Chondrocyte (in vitro differentiated cells): ENCODE measurements around the gene DFFB. TPM values are rescaled to one million over a fixed set of nuclear protein-coding genes. Genes with fewer than 3 reads are reported as not detected.
A peak's percentile ranks its signal among the peaks of the same experiment; 100 is the strongest.

Experiments used
- DNase-seq: peaks from one replicate; pipeline ENCODE4 v3.0.0; 2021; ENCODE audit warnings: mixed read lengths, low spot score
- H3K27ac Mint-ChIP-seq: one replicate; pipeline ENCODE4 v1.8.0; 2021; ENCODE audit warnings: mild to moderate bottlenecking, moderate library complexity, mixed read lengths; ENCODE audit not compliant: unreplicated experiment
- H3K27me3 Mint-ChIP-seq: 2 replicates; pipeline ENCODE4 v1.8.0; 2021; ENCODE audit warnings: low read depth, mixed read lengths
- H3K36me3 Mint-ChIP-seq: 2 replicates; pipeline ENCODE4 v1.8.0; 2021; ENCODE audit warnings: low read depth, mixed read lengths
- H3K4me1 Mint-ChIP-seq: 2 replicates; pipeline ENCODE4 v1.8.0; 2021; ENCODE audit warnings: low read depth, mild to moderate bottlenecking, mixed read lengths
- H3K4me3 Mint-ChIP-seq: one replicate; pipeline ENCODE4 v1.8.0; 2021; ENCODE audit warnings: mild to moderate bottlenecking, moderate library complexity, mixed read lengths; ENCODE audit not compliant: unreplicated experiment
- H3K9me3 Mint-ChIP-seq: 2 replicates; pipeline ENCODE4 v1.8.0; 2021; ENCODE audit warnings: low read depth, mixed read lengths
- total RNA-seq: library from RNA; stranded (reverse); gene quantifications from 3 replicates; pipeline ENCODE4 v1.2.1, GENCODE V29; 2021
- TF ChIP-seq, protein P1 (sequence below): fragments of 200-600 bp; sonication (generic); IDR thresholded peaks from 2 replicates; pipeline ENCODE4 v1.5.0; 2021; ENCODE audit warnings: antibody characterized with exemption, mild to moderate bottlenecking, moderate library complexity

The DFFB gene
- total RNA-seq, 1 donor from 2014 or later, result 8.2 TPM

DNA sequence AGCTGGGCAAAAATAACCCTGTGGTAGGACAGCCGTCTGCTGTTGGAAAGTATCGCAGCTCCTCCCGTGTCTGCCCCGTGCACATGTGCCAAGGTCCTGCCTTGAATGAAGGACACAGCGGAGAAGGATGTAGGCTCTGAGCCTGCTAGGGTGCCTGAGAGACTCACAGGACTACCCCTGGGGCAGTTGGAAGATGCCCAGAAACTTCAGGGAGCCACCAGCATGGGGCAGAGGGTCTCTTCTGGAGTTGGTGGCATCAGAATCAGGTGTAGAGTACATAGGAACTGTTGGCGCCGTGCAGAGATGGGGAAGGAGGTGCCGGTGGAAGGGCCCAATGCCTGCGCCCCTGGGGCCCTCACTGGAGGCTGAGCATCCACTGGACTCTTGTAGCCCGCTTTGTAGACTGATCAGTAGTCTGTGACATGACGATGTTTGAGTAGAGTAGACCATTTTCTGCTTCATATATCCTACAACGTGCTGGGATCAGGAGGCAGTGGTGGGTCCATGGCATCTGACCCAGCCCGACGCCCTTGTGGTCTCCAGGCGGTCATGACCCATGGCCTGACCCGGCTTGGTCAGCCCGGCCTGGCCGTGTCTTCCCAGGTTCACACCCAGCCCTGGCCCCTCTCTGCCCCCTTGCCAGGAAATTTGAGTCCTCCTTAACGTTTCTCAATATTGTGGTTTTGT, 48.1 kb downstream of the DFFB start:
- TF ChIP-seq, protein P1, sequence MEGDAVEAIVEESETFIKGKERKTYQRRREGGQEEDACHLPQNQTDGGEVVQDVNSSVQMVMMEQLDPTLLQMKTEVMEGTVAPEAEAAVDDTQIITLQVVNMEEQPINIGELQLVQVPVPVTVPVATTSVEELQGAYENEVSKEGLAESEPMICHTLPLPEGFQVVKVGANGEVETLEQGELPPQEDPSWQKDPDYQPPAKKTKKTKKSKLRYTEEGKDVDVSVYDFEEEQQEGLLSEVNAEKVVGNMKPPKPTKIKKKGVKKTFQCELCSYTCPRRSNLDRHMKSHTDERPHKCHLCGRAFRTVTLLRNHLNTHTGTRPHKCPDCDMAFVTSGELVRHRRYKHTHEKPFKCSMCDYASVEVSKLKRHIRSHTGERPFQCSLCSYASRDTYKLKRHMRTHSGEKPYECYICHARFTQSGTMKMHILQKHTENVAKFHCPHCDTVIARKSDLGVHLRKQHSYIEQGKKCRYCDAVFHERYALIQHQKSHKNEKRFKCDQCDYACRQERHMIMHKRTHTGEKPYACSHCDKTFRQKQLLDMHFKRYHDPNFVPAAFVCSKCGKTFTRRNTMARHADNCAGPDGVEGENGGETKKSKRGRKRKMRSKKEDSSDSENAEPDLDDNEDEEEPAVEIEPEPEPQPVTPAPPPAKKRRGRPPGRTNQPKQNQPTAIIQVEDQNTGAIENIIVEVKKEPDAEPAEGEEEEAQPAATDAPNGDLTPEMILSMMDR, result no peak
- H3K9me3 Mint-ChIP-seq, result no peaks in the 10 kb centered on the region
- peaks cover 9% of the 10 kb centered on the region for H3K27me3 Mint-ChIP-seq
- H3K27ac Mint-ChIP-seq, result no peak overlapping the region
- DNase-seq, result peak; percentile 60
- no peaks in the 10 kb centered on the region for H3K36me3 Mint-ChIP-seq
- no peak overlapping the region for H3K4me3 Mint-ChIP-seq
- H3K4me1 Mint-ChIP-seq, result peaks cover 8% of the 10 kb centered on the region

DNA sequence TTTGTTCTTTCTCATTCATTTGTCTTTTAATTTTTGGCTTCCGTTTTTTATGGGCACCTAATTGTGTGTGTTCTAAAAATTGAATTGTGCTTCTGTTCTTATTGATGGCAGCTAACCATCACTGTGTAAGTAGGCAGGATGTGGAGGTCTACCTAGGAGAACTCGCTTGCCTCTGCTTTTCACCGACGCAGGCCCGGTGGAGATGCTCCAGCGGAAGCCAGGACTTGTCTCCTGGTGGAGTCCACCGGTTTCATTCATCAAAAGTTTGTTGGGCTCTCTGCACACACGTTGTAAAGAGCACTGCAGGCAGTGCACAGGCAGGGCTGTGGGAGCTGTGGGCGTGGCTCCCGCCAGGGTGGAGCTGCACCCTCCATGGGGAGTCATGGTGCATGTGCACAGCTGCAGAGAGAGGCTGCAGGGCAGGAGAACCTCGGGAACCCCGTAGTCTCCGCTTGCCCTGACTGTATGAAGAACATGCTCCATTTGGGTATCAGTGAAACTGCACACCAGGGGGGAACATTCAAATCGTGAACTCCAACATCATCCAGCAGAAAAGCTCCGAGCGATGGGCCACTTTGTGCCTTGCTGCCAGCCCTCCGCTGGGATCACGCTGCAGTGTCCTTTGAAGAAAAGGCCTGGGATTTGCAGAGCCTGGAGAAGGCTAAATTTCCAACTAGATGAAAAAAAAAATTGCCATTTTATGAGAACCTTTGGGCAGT, 48.8 kb downstream of the DFFB start:
- Mint-ChIP-seq H3K4me3 (no peak overlapping the region), H3K36me3 (no peaks in the 10 kb centered on the region), H3K9me3 (no peaks in the 10 kb centered on the region), H3K27ac (no peak overlapping the region), H3K4me1 (peaks cover 12% of the 10 kb centered on the region), H3K27me3 (peaks cover 9% of the 10 kb centered on the region)
- peak; percentile 84 for DNase-seq
- TF ChIP-seq, protein P1, result no peak

DNA sequence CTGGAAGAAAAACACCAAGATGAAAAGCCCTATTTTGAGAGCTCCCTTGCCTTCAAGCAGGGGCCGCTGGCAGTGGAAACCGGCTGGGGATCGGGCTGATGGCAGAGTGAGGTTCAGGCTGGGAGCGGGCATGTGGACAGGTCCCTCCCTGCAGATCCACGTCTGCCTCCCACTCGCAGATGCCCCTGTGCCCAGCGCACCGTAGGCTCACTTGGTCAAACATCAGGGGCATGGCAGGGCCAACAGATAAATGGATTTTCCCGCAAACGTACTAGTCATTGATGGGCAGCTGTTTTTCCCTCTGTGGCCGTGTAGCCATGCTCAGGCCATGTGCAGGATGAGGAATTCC, 49.4 kb downstream of the DFFB start:
- H3K27me3 Mint-ChIP-seq, result peaks cover 10% of the 10 kb centered on the region
- DNase-seq, result peak; percentile 90
- TF ChIP-seq, protein P1, result no peak
- no peaks in the 10 kb centered on the region for H3K36me3 Mint-ChIP-seq
- no peak overlapping the region for H3K27ac Mint-ChIP-seq
- H3K9me3 Mint-ChIP-seq, result no peaks in the 10 kb centered on the region
- peaks cover 9% of the 10 kb centered on the region for H3K4me1 Mint-ChIP-seq
- no peak overlapping the region for H3K4me3 Mint-ChIP-seq

DNA sequence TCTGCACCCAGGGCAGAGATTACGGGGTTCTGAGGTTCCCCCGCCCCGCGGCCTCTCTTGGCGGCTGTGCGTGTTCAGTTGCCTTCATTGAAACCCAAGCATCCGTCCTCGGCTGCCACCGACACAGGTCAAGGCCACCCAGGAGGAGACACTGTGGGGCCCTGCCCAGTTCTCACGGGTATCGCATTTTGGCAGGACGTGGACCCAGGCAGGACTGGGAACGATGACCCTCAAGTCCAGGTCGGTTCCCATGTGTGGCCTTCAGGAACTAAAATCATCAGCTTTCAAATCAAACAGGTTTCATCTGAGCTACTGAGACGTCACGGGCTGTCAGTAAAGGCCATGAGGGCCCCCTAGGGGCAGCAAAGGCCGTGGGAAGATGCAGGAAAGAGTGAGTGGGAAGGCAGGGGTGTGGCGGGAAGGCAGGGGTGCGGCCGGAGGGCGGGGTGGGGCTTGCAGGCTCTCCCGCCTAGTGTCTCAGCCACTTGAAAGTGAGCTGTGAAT, 49.8 kb downstream of the DFFB start:
- Mint-ChIP-seq H3K27me3 (peaks cover 10% of the 10 kb centered on the region), H3K27ac (no peak overlapping the region), H3K4me3 (no peak overlapping the region), H3K36me3 (no peaks in the 10 kb centered on the region), H3K9me3 (no peaks in the 10 kb centered on the region), H3K4me1 (peaks cover 9% of the 10 kb centered on the region)
- TF ChIP-seq, protein P1, result peak; percentile 11
- DNase-seq, result peak; percentile 77

DNA sequence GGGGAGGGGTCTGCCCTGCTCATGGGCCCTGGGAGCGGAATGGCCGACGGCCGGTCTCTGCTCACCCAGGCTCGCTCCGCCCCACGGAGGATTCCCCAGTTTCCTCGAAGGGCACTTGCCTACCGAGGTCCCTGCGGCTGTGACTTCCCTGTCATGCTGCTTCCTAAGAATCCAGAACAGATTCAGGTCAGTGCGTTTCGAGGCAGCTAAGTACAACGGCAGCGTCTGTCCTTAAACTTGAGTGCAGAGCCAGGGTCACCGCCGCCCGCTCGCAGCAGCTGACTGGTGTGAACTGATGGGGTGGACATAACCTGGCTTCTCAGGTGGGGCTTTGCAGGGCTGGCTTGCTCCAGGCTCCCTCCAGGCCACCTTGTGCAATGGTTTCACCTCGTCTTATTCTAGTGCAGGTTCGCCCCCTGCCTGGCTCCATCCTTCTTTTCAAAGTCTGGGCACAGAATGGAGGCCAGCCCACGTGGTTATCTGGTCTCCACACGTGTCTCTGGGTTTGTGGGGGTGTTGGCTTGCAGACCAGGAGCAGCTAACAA, 50.4 kb downstream of the DFFB start:
- peak; percentile 82 for DNase-seq
- TF ChIP-seq, protein P1, result no peak
- Mint-ChIP-seq H3K27ac (no peak overlapping the region), H3K4me3 (no peak overlapping the region), H3K27me3 (peaks cover 10% of the 10 kb centered on the region), H3K36me3 (no peaks in the 10 kb centered on the region), H3K9me3 (no peaks in the 10 kb centered on the region), H3K4me1 (peaks cover 9% of the 10 kb centered on the region)
